K562 (cell line): ENCODE measurements around the gene SUPT5H. TPM values are rescaled to one million over a fixed set of nuclear protein-coding genes. Genes with fewer than 3 reads are reported as not detected.

ENCODE experiments used
- EP300 ChIP-seq: IDR thresholded peaks from 2 replicates; pipeline ENCODE4 v1.6.1; 2012; ENCODE audit warnings: low read length, improper control_type of control experiment
- EP400 ChIP-seq: fragments of 450-650 bp; IDR thresholded peaks from 2 replicates; pipeline ENCODE4 v1.6.1; 2017; ENCODE audit warnings: antibody characterized with exemption, mild to moderate bottlenecking, moderate library complexity
- MIER1 ChIP-seq: fragments of 450-650 bp; IDR thresholded peaks from 2 replicates; pipeline ENCODE4 v1.6.1; 2016; ENCODE audit warnings: antibody characterized with exemption, mild to moderate bottlenecking, low read depth
- PKNOX1 ChIP-seq: fragments of 450-650 bp; IDR thresholded peaks from 2 replicates; pipeline ENCODE4 v1.6.1; 2016
- RBM17 ChIP-seq: fragments of 200-400 bp; formaldehyde crosslinking; IDR thresholded peaks from 2 replicates; pipeline ENCODE4 v1.6.1; 2017; ENCODE audit warnings: low read depth, mild to moderate bottlenecking, low read length, borderline replicate concordance
- TAF1 ChIP-seq: IDR thresholded peaks from 2 replicates; pipeline ENCODE4 v1.6.1; 2011; ENCODE audit warnings: mild to moderate bottlenecking, low read length, moderate library complexity; ENCODE audit not compliant: insufficient read depth, control insufficient read depth, severe bottlenecking; ENCODE audit errors: extremely low read depth
- THAP12 ChIP-seq: fragments of 250-450 bp; sonication (Bioruptor Pico); IDR thresholded peaks from 2 replicates; pipeline ENCODE4 v1.9.0; 2021; ENCODE audit warnings: mild to moderate bottlenecking, inconsistent platforms
- ZBTB49 ChIP-seq: sonication (generic); formaldehyde crosslinking; IDR thresholded peaks from 2 replicates; pipeline ENCODE4 v1.8.0; 2022; ENCODE audit warnings: missing genetic modification reagents, mild to moderate bottlenecking, borderline replicate concordance
- ZNF280A ChIP-seq: fragments of 450-650 bp; IDR thresholded peaks from 2 replicates; pipeline ENCODE4 v1.6.1; 2018; ENCODE audit warnings: mild to moderate bottlenecking, low read depth; ENCODE audit not compliant: partially characterized antibody
- ZSCAN29 ChIP-seq: fragments of 450-650 bp; IDR thresholded peaks from 2 replicates; pipeline ENCODE4 v1.6.1; 2017
- polyA plus RNA-seq, 8 experiments: library from polyadenylated mRNA; depleted of rRNA in 4 of 8; stranded (reverse) in 5 of 8; unstranded in 3 of 8; fragments of >200 nt; fragmentation: Nextera tagmentation in 2 of 8; fragmentation: Illumina TruSeq in 1 of 8; extraction: Ambion mirVana in 2 of 8; extraction: Trizol in 1 of 8; gene quantifications; 2 replicates each; pipeline versions ENCODE4 v1.2.1 to v1.2.3, GENCODE V29; 2011 to 2014; ENCODE audit warnings: inconsistent platforms in 1 of 8, missing spikeins in 1 of 8
- total RNA-seq, 7 experiments: library from RNA; depleted of rRNA in 6 of 7; stranded (reverse); fragments of >200 nt in 6 of 7; fragmentation: Illumina TruSeq in 2 of 7; extraction: Trizol in 2 of 7; gene quantifications; 2 replicates each; pipeline versions ENCODE4 v1.2.1 to v1.2.3, GENCODE V29; 2011 to 2021; ENCODE audit warnings: low replicate concordance in 1 of 7
- TF ChIP-seq, protein P1 (sequence below), 2 experiments: fragments of 150-350 bp in 1 of 2; IDR thresholded peaks; 2 replicates each; pipeline ENCODE4 v1.6.1; 2012 to 2016; ENCODE audit warnings: low read depth in 2 of 2, low read length in 2 of 2, mild to moderate bottlenecking in 1 of 2, moderate library complexity in 1 of 2
- TF ChIP-seq, protein P2 (sequence below): sonication (generic); formaldehyde crosslinking; IDR thresholded peaks from 2 replicates; pipeline ENCODE4 v1.8.0; 2022; ENCODE audit warnings: mild to moderate bottlenecking, missing genetic modification reagents

The SUPT5H gene
- total and polyA plus RNA-seq, 9 of the 15 experiments (the other 6 are each of a cell fraction or from before 2014, with no cell fraction given), result 13.3 to 85.9 (median 35.9) TPM

DNA sequence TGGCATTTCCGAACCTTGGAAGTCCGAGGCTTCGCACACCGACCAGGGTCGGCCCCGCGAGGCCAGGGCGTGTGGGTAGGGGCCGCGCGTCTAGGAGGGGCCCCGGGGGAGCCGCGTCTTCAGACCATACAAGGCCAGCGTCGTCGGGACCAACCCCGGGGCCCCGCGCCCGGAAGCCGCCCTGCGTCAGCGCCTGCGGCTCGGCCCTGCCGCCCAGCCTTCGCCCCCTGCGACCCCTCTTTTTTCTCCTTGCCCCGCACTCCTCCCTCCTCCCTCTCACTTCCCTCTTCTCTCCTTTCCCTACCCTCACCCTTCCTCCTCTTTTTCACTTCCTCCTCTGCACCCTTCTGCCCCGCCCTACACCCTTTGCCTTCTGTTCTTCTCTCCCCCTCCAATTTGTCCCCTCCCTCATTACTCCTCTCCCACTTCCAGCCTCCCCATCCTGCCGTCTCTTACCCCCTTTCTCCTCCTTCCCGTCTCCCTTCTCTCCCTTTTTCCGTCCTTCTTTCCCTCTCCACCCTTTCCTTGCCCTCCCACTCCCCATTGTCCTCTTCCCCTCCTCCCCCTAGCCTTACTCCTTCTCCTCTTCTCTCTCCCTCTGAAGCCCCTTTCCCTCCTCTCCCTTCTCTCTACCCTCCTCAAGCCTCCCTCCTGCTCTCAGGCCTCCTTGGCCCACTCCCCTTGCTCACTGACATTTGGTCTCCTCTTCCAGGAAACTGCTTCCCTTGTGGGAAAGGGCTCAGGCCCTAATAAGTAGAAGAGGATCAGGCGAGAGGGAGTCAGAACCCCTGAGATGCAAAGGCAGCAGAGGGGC, 35.2 kb upstream of the SUPT5H start (continued):
- TF ChIP-seq MIER1 (peak; percentile 68; the same call in 1 of the 2 replicates), RBM17 (no peak), TAF1 (peak; percentile 26), PKNOX1 (0 out of 2 replicates have a peak, but pooled peaks have one; percentile 12), ZNF280A (peak; percentile 50), THAP12 (CRISPR knock-in tag) (no peak), ZSCAN29 (0 out of 2 replicates have a peak, but pooled peaks have one; percentile 7), EP400 (peak; percentile 2; the same call in 1 of the 2 replicates), EP300 (no peak), ZBTB49 (no peak)
- TF ChIP-seq, protein P1, sequence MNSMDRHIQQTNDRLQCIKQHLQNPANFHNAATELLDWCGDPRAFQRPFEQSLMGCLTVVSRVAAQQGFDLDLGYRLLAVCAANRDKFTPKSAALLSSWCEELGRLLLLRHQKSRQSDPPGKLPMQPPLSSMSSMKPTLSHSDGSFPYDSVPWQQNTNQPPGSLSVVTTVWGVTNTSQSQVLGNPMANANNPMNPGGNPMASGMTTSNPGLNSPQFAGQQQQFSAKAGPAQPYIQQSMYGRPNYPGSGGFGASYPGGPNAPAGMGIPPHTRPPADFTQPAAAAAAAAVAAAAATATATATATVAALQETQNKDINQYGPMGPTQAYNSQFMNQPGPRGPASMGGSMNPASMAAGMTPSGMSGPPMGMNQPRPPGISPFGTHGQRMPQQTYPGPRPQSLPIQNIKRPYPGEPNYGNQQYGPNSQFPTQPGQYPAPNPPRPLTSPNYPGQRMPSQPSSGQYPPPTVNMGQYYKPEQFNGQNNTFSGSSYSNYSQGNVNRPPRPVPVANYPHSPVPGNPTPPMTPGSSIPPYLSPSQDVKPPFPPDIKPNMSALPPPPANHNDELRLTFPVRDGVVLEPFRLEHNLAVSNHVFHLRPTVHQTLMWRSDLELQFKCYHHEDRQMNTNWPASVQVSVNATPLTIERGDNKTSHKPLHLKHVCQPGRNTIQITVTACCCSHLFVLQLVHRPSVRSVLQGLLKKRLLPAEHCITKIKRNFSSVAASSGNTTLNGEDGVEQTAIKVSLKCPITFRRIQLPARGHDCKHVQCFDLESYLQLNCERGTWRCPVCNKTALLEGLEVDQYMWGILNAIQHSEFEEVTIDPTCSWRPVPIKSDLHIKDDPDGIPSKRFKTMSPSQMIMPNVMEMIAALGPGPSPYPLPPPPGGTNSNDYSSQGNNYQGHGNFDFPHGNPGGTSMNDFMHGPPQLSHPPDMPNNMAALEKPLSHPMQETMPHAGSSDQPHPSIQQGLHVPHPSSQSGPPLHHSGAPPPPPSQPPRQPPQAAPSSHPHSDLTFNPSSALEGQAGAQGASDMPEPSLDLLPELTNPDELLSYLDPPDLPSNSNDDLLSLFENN (IDR thresholded peaks at IDR 0.05; ENCODE audit: low read depth in 2 of 2, low read length in 2 of 2), result no peak
- TF ChIP-seq, protein P2, sequence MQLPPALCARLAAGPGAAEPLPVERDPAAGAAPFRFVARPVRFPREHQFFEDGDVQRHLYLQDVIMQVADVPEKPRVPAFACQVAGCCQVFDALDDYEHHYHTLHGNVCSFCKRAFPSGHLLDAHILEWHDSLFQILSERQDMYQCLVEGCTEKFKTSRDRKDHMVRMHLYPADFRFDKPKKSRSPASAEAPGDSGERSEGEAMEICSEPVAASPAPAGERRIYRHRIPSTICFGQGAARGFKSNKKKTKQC, result no peak
